Stimulated activated memory B cell treated with anti-CD40 and anti-IgM and Interleukin-4, amounts not matched to agents 10 μg/mL and 1 μg/mL and 100 μg/mL, for 72 hours (primary cell): ENCODE results near the gene KLHL22.
A peak's percentile ranks its signal among the peaks of the same experiment; 100 is the strongest.

Experiments
- ATAC-seq: fragments of 150-1000 bp; cut with Tn5 transposase; 2 replicates; pipeline ENCODE4 v1.10.0; 2021
- H3K27ac Mint-ChIP-seq: one replicate; pipeline ENCODE4 v1.8.0; 2022; ENCODE audit warnings: mild to moderate bottlenecking, mixed read lengths
- H3K27me3 Mint-ChIP-seq: one replicate; pipeline ENCODE4 v1.8.0; 2022; ENCODE audit warnings: mixed read lengths
- H3K36me3 Mint-ChIP-seq: one replicate; pipeline ENCODE4 v1.8.0; 2022; ENCODE audit warnings: mixed read lengths
- H3K4me1 Mint-ChIP-seq: one replicate; pipeline ENCODE4 v1.8.0; 2022; ENCODE audit warnings: mixed read lengths
- H3K4me3 Mint-ChIP-seq: one replicate; pipeline ENCODE4 v1.8.0; 2022; ENCODE audit warnings: mild to moderate bottlenecking, moderate library complexity, mixed read lengths
- H3K9me3 Mint-ChIP-seq: one replicate; pipeline ENCODE4 v1.8.0; 2022; ENCODE audit warnings: mixed read lengths

The KLHL22 gene

DNA sequence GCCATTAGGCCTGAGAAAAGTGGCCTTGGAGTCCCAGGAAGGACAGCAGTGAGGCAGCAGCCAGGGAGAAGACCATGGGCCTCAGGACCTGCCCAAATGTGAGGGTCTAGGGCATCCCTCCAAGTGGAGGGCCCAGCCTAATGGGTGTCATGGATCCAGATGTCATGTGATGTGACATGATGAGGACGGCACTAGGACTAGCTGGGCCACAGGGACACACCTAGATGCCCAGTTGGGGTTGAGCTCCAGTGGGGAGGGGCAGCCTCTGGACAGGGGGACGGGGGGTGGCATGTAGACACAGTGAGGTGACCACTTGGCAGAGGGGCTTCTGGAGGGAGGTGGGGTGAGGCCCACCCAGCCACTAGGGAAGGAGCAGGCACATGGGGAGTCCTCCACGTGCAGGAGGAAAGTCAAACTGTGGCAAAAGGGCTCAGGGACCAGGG is 63.3 kb downstream of the KLHL22 start:
- Mint-ChIP-seq H3K27me3 (peaks cover 75% of the 10 kb centered on the region), H3K27ac (no peak overlapping the region), H3K9me3 (no peaks in the 10 kb centered on the region), H3K4me3 (peak overlapping the region; percentile 28), H3K36me3 (no peaks in the 10 kb centered on the region), H3K4me1 (peaks cover 21% of the 10 kb centered on the region)
- ATAC-seq = no peak

DNA sequence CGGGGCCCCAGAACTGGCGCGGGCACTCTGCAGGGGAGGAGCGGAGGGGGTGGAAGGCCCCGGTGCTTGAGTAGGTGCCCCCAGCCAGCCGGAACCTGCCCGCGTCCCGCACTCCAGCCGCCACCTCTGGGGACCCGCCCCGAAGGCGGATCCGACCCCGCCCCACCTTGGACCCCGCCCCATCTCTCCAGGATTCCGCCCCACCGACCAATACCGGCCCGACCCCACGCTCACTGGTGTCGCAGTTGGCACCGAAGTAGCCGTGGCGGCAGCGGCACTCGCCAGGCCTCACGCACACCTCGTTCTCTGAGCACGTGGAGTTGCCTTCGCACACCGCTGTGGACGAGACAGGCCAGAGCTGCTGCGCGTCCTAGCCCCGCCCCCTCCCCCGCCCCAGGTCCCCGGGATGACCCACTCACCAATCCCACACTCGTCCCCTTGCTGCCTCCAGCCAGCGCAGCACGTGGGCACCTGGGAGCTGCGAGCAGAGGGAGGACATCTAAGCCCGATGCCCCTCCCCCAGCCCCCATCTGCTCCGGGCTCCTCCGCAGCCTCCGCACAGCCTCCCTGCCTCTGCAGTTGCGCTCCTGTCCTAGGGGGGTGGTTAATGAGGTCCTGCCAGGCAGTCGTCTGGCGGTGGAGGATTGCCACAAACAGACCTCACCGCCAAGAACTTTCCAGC is 63.9 kb downstream of the KLHL22 start:
- no peaks in the 10 kb centered on the region for H3K36me3 Mint-ChIP-seq
- no peak overlapping the region for H3K27ac Mint-ChIP-seq
- peaks cover 15% of the 10 kb centered on the region for H3K4me1 Mint-ChIP-seq
- H3K9me3 Mint-ChIP-seq = no peaks in the 10 kb centered on the region
- no peak for ATAC-seq
- peaks cover 75% of the 10 kb centered on the region for H3K27me3 Mint-ChIP-seq
- peak overlapping the region; percentile 28 for H3K4me3 Mint-ChIP-seq

DNA sequence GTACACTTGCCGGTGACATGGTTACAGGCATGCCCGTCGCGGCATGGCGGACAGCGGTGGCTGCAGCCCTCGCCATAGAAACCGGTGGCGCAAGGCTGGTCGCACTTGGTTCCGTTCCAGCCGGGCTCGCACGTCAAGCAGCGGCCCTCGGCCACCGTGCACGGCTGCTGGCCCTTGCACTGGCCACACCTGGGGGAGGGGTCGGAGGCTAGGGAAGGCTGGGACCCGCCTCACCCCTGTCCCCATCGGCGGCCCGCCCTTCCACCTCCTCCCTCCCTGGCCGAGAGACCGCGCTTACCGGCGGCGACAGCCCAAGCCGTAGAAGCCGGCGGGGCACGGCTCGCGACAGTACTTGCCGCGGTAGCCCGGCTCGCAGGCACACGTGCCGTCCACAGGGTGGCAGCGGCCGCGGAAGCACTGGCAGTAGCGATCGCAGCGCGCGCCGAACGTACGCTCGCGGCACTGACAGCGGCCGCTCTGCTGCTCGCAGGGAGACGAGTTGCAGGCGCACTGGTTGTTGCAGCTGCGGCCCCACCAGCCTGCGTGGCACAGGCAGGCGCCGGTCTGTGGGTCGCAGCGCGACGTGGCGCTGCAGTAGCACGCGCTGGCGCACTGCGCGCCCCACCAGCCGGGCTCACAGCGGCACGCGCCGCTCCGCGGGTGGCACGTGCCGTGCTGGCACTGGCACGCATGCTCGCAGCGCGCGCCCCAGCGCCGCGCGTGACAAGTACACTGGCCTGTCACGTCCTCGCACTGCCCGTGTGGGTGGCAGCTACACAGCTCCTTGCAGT is 64.7 kb downstream of the KLHL22 start:
- Mint-ChIP-seq H3K27me3 (peaks cover 73% of the 10 kb centered on the region), H3K4me1 (peaks cover 13% of the 10 kb centered on the region), H3K36me3 (no peaks in the 10 kb centered on the region), H3K4me3 (peak overlapping the region; percentile 68), H3K27ac (no peak overlapping the region), H3K9me3 (no peaks in the 10 kb centered on the region)
- peak; percentile 53 for ATAC-seq

DNA sequence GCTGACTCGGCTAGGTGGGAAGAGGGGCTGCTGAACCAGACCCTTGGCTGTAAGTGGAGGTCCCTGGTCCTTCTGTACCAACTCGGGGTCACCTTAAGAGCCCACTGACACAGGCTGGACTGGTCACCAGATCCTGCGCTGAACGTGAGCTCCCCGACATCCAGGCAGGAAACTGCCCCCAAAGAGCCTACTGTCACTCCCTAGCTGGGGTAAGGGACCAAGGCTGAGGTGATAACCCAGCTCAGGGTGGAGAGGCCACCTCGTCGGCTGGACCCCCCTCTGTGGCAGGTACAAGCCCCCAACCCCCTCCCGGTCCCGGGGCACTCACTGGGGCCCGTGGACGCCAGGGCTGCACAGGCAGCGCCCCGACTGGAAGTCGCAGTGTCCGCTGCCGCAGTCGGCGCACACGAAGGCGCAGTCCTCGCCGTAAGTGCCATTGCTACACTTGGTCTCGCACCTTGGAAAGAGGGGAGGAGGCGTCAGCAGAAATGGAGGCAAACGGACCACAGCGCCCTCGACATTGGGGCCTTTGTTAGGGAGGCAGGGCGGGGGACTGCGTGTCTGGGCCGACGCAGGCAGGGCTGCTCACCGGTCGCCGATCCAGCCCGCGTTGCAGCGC is 65.4 kb downstream of the KLHL22 start:
- peaks cover 69% of the 10 kb centered on the region for H3K27me3 Mint-ChIP-seq
- H3K4me1 Mint-ChIP-seq = peaks cover 14% of the 10 kb centered on the region
- peak; percentile 2 for ATAC-seq
- H3K36me3 Mint-ChIP-seq = no peaks in the 10 kb centered on the region
- H3K4me3 Mint-ChIP-seq = peak overlapping the region; percentile 89
- no peak overlapping the region for H3K27ac Mint-ChIP-seq
- no peaks in the 10 kb centered on the region for H3K9me3 Mint-ChIP-seq

DNA sequence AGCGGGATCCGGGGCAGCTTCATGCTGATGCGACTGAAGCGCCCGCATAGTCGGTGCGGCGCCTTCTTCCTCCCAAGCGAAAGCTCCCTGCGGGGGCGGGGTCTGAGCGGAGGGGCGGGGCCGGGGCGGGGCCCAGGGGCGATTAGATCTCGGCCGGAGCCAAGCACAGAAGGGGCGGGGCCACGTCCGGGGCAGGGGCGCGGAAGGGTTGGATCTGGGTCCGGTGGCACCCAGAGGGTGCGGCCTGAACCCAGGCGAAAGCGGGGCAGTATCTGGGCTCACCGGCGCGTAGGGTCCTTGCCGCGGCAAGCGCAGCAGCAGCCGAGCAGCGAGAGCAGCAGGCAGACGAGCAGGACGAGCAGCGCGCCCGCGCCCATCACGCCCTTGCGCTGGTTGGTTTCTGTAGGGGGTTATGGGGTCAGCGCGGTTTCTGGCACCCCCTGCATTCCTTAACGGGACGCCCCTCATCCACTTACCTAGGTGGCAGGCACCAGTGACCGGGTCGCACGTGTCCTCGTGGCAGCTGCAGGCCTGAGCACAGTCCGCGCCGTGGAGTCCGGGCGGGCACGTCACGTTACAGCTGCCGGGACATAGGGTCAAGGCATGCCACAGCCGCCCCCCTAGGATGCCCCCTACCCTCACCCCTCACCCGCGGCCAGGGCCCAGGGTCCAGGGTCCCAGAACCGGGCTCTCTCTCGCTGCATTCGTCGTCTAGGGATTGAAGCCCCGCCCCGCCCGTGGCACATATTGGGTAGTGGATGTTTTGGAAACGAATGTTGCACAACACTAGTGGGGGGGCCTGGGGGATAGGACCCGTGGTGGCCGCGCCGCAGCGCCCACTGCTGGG is 66.1 kb downstream of the KLHL22 start:
- peaks cover 69% of the 10 kb centered on the region for H3K27me3 Mint-ChIP-seq
- no peaks in the 10 kb centered on the region for H3K36me3 Mint-ChIP-seq
- peak; percentile 82 for ATAC-seq
- no peaks in the 10 kb centered on the region for H3K9me3 Mint-ChIP-seq
- H3K4me3 Mint-ChIP-seq = peak overlapping the region; percentile 89
- H3K27ac Mint-ChIP-seq = peak overlapping the region; percentile 58
- H3K4me1 Mint-ChIP-seq = peaks cover 19% of the 10 kb centered on the region

DNA sequence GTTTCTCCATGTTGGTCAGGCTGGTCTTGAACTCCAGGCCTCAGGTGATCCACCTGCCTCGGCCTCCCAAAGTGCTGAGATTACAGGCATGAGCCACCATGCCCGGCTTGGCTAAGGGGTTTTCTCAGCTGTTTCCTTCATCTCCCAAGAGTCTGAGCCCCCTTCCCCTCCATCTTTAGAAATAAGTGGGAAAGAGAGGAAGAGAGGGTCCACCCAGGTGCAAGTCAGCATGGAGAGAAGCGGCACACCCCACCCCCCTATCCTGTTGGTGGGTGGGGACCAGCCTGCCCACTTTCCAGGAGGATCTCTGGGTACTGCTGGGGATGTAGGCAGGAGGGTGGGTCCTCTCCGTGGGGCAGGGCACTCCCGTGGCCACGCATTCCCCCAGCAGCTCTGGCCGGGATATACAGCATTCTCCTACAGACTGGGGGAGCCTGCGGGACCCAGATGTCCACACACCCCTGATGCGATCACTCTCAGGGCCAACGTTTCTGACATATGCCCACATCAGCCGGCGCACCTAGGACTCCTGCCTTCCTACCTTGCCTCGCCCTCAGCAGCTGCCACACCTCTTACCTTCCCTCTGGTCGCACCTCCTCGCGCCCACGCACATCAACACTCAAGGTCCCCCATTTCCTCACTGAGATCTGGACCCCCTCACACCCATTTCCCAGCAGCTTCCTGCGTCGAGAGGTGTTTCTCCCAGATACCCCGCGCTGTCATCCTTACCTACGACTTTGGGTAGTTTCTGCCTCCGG is 66.9 kb downstream of the KLHL22 start:
- H3K9me3 Mint-ChIP-seq = no peaks in the 10 kb centered on the region
- no peaks in the 10 kb centered on the region for H3K36me3 Mint-ChIP-seq
- peak overlapping the region; percentile 58 for H3K27ac Mint-ChIP-seq
- H3K4me1 Mint-ChIP-seq = peaks cover 19% of the 10 kb centered on the region
- H3K27me3 Mint-ChIP-seq = peaks cover 69% of the 10 kb centered on the region
- peak overlapping the region; percentile 89 for H3K4me3 Mint-ChIP-seq
- no peak for ATAC-seq

DNA sequence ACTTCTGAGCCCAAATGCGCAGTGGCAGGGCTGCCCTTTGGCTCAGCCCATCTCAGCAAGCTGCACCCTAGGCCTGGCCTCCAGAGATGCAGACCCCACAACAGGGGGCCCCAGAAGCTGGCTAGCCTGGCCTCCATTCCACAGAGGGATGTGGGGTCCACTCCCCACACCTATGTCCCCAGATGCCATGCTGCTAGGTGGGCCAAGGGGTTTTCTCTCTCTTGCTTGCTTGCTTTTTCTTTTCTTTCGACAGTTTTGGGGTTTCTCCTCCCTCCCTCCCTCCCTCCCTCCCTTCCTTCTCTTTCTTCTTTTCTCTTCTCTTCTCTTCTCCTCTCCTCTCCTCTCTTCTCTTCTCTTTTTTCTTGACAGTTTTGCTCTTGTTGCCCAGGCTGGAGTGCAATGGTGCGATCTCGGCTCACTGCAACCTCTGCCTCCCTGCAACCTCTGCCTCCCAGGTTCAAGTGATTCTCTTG is 67.6 kb downstream of the KLHL22 start:
- Mint-ChIP-seq H3K4me3 (no peak overlapping the region), H3K27ac (no peak overlapping the region), H3K4me1 (peaks cover 19% of the 10 kb centered on the region), H3K9me3 (no peaks in the 10 kb centered on the region), H3K36me3 (no peaks in the 10 kb centered on the region), H3K27me3 (peaks cover 71% of the 10 kb centered on the region)
- no peak for ATAC-seq

DNA sequence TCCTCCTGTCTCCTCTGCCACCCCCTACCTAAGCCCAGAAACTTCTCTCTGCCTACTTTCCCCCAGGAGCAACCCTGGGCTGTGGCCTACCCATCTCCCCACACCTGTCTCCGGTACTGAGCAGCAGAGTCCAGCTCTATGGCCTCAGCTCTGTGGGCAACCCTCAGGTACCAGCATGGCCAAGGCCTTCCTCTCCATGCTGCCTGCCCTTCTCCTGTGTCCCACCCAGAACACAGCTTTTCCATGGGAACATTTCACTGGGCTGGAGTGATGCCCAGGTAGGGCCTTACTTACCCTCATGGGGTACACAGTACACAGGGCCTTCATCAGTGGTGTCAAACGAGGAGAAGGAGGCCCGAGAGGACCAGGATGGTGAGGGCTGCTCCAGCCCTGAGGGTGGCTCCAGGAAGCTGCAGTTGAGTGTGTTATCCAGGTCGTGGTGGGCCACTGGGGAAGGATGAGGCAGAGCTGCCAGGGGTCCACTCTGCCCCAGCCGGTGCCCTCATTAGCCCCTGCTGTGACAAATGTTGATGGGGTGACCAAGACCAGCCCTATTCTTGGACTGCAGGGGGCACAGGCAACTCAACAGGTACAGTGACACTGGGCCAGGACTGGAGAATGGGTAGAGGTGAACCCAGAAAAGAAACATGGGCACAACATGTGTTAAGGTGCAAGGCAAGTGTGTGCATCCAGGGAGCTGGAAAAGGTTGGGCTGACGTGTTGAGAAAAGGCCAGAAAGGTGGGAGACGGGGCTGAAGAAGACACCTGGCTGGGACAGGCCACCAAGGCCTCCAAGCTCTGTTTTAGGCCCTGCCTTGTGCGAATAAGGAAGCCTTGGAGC is 68.3 kb downstream of the KLHL22 start:
- Mint-ChIP-seq H3K27ac (no peak overlapping the region), H3K27me3 (peaks cover 64% of the 10 kb centered on the region)

DNA sequence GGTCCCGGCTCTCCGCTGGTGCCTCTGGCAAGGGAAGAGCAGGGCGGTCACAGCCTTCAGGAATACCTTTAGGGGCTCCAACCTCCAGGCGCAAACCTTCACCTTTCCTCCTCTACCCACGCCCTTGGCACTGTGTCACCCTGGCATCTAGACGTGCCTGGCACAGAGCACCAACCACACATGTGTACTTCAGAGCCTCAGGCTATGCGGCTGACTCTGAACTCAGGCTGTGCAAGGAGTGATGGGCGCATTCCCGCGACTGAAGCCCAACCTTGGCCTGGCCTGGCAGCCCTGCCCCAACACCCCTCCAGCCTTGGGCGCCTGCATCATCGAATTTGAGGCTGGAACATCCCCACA is 69.4 kb downstream of the KLHL22 start:
- Mint-ChIP-seq H3K4me3 (no peak overlapping the region), H3K36me3 (no peaks in the 10 kb centered on the region), H3K9me3 (no peaks in the 10 kb centered on the region), H3K27me3 (peaks cover 56% of the 10 kb centered on the region), H3K27ac (no peak overlapping the region), H3K4me1 (peaks cover 13% of the 10 kb centered on the region)
- no peak for ATAC-seq

More for the DNA sequence above, 68.3 kb downstream of the KLHL22 start:
- H3K36me3 Mint-ChIP-seq = no peaks in the 10 kb centered on the region
- H3K9me3 Mint-ChIP-seq = no peaks in the 10 kb centered on the region
- no peak for ATAC-seq
- H3K4me3 Mint-ChIP-seq = no peak overlapping the region
- H3K4me1 Mint-ChIP-seq = peaks cover 18% of the 10 kb centered on the region

DNA sequence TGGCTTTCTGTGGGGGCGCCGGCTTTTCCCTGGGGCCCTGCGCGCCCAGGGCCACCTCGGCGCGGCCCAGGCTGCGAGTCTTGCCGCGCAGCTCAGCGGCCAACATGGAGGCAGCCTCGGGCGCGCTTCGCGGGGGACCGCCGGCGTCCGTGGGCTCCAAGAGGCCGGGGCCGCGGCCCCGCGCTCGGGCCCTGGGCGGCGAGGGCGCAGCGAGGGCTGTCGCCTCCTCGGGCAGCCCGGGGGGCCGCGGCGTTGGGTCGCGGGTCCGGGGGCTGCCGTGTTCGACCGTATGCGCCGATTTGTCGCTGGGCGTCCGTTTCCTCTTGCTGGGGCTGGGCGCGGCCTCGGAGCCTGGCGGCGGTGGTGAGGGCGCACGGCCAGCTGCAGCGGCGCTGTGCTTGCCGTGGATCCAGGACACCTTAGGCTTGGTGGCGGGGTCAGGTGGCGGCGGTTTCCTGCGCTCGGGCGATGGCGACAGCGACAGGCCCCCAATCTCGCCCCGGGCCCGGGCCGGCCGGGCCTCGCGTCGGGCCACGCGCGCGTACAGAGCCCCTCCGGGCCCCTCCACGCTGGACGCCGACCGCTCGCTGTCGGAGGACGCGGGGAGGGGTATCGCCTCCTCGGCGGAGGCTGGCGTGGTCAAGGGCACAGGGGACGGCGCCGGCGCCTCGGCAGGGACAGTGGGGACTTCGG is 69.9 kb downstream of the KLHL22 start:
- peaks cover 56% of the 10 kb centered on the region for H3K27me3 Mint-ChIP-seq
- H3K4me1 Mint-ChIP-seq = peaks cover 13% of the 10 kb centered on the region
- H3K36me3 Mint-ChIP-seq = no peaks in the 10 kb centered on the region
- no peak overlapping the region for H3K27ac Mint-ChIP-seq
- H3K9me3 Mint-ChIP-seq = no peaks in the 10 kb centered on the region
- no peak overlapping the region for H3K4me3 Mint-ChIP-seq
- no peak for ATAC-seq

DNA sequence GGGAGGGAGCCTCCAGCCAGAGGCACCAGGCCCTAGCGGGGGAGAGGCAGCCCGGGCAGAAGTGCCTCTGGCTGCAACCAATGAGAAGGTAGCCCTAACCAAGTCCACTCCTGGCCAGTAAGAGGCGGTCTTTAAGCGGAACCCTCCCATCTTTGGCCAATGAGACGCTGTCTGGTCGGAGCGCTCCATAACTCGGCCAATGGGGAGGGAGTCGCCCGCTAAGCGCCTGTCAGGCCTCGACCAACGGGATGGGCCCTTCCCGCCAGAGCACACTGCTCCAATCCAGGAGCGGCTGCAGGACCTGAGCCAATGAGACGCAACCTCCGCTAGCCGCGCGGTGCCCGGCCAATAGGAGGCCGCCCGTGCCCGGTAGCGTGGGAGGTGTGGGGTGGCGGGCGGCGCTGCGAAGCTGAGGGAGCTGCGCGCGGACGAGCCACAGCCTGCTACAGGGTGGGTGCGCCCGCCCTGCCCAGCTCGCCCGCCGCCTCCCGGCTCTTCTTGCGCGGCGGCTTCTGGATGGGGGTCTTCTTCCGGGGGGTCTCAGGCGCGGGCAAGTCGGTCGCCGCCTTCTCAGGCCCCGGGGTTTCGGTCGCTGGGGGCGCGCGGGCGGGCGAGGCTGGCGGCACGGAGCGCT is 70.5 kb downstream of the KLHL22 start:
- no peak overlapping the region for H3K27ac Mint-ChIP-seq
- no peaks in the 10 kb centered on the region for H3K36me3 Mint-ChIP-seq
- peaks cover 56% of the 10 kb centered on the region for H3K27me3 Mint-ChIP-seq
- no peak for ATAC-seq
- peaks cover 13% of the 10 kb centered on the region for H3K4me1 Mint-ChIP-seq
- H3K9me3 Mint-ChIP-seq = no peaks in the 10 kb centered on the region
- peak overlapping the region; percentile 71 for H3K4me3 Mint-ChIP-seq

DNA sequence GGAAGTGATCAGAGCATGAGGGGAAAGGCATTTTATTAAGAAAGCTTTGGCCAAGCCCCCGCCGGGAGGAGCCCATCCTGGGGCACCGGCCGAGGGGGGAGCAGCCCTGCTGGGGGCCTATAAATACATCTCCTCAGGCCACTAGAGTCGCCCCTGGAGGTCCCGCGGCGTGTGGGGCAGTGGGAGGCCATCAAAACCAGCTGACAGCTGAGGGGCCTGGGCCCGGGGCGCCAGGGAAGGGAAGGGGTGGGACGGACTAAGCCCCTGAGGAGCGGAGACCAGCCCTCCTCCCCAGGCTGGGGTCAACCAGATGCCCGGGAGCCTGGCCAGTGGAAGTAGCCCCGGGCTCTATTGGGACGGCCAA is 71.0 kb downstream of the KLHL22 start:
- H3K27ac Mint-ChIP-seq = no peak overlapping the region
- H3K9me3 Mint-ChIP-seq = no peaks in the 10 kb centered on the region
- H3K4me3 Mint-ChIP-seq = no peak overlapping the region
- H3K36me3 Mint-ChIP-seq = no peaks in the 10 kb centered on the region
- H3K27me3 Mint-ChIP-seq = peaks cover 56% of the 10 kb centered on the region
- H3K4me1 Mint-ChIP-seq = peaks cover 13% of the 10 kb centered on the region
- no peak for ATAC-seq
